HG03432 (cell line): ENCODE results near the gene GREB1.

ENCODE experiments used
- ATAC-seq: cut with Tn5 transposase; IDR thresholded peaks from one replicate; pipeline ENCODE4 v1.9.1; 2021; ENCODE audit warnings: mild to moderate bottlenecking, moderate library complexity; ENCODE audit not compliant: unreplicated experiment

GREB1 gene

GRCh38 chr2:11507517-11507916 is 26.3 kb upstream of the GREB1 start:
- ATAC-seq, result no peak

GRCh38 chr2:11508279-11508678 is 25.6 kb upstream of the GREB1 start:
- no peak for ATAC-seq

DNA sequence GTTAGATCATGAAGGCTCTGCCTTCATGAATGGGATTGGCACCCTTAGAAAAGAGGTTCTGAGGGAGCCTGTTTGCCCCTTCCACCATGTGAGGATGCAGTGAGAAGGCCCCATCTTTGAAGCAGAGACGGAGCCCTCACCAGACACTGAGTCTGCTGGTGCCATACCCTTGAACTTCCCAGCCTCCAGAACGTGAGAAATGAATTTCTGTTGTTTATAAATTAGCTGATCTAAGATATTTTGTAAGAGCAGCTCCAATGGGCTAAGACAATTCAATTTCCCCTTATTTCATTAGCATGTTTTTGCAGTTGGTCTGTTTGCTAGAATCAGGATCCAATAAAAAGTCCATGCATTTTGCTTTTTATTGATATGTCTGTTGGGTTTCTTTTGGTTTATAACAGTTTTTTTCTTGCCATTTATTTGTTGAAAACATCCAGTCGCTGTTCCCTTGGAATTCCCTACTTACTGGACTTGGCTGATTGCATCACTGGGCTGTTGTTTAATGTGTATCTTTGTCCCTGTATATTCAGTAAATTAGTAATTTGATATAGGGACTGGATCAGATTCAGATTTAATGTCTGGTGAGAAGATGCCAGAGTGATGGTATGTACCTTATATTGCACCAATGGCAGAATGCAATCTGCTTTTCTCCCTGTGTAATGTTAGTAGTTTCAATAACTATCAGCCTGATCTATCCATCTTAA is 24.0 kb upstream of the GREB1 start:
- no peak for ATAC-seq

GRCh38 chr2:11512431-11512830 is 21.4 kb upstream of the GREB1 start:
- ATAC-seq, result no peak

GRCh38 chr2:11513319-11513718 is 20.5 kb upstream of the GREB1 start:
- no peak for ATAC-seq

DNA sequence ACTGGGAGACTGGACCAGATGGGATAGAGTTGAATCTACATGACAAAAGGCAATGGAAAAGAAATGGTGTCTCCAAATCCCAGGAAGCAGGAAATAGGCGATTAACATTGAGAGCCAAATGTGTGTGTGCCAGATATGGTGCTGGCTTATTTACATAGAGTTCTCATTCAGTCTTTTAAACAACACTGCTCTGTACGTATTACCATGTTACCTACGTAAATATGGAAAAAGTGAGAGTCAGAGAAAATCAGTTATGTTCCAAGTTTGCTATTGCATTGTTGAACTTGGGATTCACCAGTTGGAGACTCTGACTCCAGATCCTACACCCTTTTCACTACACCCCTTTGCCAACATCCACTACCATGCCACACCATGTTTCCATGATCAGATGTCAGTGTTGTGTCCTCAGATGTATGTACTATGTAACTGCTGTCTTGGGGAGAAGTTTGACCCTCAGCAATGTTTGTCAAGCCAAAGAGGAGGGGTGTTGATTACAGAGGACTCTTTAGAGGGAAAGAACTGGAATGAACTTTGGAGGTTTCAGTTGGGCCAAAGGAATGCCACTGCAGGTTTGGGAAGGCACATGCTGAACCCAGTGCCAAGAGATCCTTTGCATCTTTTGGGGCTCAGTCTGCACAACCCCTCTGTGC is 19.6 kb upstream of the GREB1 start:
- no peak for ATAC-seq

DNA sequence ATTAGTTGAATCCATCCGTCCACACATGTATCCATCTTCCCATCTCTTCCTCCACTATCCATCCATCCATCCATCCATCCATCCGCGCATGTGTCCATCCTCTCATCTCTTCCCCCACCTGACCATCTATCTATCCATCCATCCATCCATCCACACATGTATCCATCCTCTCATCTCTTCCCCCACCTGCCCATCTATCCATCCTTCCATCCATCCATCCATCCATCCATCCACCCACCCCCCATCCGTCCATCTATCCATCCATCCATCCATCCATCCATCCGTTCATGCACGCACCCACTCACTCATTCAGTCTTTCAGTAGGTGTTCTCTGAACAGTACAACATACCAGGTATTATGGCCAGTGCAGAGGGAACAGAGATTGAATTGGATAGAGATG is 18.9 kb upstream of the GREB1 start:
- ATAC-seq, result no peak

- ATAC-seq, result no peak
Measured at GRCh38 chr2:11515490-11515981, 18.3 kb upstream of the GREB1 start.

DNA sequence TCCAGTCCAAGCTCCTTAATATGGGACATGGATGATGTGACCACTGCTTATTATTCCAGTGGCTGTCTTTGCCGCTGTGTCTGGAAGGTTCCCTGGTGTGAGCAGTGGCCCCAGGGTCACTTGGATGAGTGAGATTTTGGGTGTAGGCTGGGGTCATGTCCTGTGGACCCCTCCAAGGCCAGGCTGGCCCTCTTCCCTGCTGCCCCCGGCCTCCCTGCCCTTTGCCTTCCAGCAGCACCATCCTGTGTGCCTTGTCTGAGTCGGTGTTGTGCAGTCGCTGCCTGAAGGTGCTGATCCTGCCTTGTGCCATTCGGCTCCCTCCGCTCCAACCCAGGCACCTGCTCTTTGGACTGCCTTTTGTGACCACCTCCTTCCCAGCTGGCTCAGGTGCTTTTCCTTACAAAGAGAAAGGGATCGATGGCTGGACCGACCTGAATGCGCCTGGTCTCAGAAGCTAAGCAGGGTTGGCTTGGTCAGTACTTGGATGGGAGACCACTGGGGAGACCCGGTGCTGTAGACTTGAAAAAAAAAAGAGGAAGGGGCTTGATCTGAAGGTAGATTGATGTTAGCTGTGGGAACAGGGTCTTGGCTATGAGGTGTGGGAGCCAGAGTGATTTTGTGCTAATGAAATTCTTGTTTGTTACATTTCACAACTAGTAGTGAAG is 16.7 kb upstream of the GREB1 start:
- ATAC-seq, result no peak

DNA sequence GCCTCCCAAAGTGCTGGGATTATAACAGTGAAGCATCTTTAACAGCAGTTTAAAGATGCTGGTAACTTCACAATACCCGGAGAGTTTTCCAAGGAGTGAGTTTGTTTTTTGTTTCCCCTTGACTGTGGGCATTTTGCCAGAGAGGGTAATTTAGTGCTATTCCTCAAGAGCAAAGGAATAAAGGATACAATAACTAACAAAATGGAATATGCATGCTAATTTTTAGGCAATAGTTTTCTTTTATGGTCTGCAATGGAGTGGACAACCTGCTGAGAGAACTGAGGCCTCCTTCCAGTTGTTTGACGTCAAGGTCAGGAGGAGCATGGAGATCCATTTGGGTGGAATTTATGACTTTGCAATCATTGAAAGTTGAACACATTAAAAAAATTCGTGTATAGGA is 15.9 kb upstream of the GREB1 start:
- no peak for ATAC-seq

DNA sequence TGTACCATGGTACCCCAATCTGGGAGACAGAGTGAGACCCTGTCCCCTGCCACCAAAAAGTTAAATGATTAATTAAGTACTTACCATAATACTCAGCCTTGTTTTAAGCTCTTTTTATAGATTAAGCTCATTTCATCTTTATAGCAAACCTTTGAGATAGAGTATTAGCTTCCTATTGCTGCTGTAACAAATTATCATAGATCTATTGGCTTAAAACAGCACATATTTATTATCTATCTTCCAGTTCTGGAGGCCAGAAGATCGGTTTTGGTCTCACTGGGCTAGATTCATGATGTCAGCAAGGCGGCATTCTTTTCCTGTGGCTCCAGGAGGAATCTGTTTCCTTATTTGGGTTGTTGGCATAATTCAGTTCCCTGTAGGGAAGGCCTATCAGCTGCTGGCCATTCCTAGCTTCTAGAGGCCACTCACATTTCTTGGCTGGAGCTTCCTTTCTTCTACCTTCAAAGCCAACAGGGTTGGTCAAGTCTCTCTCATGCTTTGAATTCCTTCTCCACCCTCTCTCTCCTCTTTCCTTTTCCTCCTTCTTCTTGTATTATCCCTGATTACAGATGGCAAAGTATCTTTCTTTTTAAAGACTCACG is 13.7 kb upstream of the GREB1 start:
- no peak for ATAC-seq

DNA sequence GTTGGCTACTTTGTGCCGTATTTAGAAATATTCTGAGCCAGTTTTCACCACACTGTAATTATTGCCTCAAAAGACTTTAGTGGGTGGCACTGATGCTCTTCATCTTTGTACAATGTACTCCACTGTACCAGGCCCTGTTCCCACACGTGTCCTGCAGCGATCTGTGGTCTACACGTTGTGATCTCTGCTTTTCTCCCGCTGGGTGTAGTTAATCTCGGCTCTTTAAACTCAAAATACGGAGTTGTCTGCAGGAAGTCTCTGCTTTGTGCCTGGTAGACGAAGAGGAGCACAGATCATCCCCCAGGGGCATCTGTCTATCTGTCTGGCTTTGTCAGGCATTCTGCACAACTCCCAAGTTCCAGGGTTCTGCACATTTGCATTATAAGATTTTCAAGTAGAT is 12.1 kb upstream of the GREB1 start:
- ATAC-seq, result no peak

DNA sequence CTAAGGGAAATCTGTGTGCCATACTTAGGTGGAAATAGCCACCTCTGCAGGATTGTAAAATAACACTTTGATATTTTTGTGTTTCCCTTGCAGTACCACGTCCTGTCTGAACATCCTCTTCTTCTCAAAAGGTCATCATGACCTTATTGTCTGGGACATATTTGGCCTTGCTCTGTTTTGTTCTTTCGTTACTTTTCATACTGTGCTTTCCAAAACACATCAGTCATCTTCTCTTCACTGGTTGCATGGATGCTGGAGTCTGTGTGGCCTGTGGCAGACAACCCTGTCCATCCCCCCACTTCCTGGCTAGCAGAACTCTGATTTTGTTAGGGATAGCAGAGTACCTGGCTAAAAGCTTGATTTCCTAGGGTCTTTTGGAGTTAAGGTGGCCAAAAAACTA is 9.4 kb upstream of the GREB1 start:
- ATAC-seq, result no peak

- ATAC-seq, result no peak
Measured at GRCh38 chr2:11525762-11526161, 8.1 kb upstream of the GREB1 start.

- no peak for ATAC-seq
Measured at GRCh38 chr2:11527001-11527400, 6.8 kb upstream of the GREB1 start.

DNA sequence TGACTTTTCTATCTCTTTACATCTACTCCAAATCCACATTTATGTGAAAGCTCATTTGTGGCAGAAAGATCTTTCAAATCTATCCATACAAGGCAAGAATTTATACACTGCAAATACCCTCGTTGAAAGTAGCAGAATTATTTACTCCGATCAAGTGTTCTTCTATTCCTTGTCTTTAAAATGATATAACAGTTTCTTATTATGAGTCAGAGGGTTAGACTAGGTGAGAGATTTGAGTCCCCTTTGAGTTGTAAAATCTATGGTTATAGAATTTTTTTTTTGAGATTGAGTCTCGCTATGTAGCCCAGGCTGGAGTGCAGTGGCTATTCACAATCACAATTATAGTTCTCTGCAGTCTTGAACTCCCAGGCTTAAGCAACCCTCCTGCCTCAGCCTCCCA is 5.6 kb upstream of the GREB1 start:
- no peak for ATAC-seq

GRCh38 chr2:11530864-11531465 is 2.9 kb upstream of the GREB1 start:
- no peak for ATAC-seq

- no peak for ATAC-seq
Measured at GRCh38 chr2:11532416-11533055, 1.3 kb upstream of the GREB1 start.

DNA sequence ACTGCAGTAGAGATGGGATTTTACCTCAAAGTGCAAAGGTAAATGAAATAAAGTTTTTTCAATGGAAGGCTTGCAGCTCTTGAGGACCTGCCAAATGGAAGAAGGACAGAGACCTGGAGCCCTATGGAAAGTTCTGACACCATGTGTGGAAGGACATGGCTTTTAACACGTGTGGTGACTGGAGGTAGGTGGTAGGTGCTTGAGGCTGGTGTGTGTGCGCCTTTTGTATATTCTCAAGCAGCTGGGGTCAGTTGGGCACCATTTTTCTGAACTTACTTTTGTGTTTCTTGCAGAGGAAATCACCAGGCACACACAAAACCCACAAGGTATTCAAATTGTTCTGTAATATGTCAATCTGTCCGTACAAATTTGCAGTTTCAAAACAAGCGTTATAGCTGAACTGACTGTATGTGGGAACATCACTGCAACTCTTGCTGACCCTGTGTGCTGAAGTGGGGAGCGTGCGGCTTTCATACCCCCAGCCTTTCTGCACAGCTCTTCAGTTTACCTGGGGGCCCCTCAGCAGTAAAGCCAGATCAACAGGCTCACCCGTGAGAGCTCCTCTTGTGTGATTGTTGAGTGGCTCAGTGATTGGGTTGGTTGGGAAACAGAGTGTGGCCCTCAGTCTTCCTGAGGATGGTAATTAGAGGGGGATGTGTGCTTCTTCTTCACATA is 363 bp downstream of the GREB1 start:
- no peak for ATAC-seq

GRCh38 chr2:11534746-11535484 is 1.1 kb downstream of the GREB1 start:
- ATAC-seq, result no peak
